DND-41 (cell line): Measurements from ENCODE around the gene TMEM263.

ENCODE experiments used
- ATAC-seq: fragments of 200-7000 bp; cut with Tn5 transposase; 3 replicates; pipeline ENCODE4 v1.9.1; 2021; ENCODE audit warnings: low read depth; ENCODE audit not compliant: insufficient read depth
- DNase-seq: peaks from one replicate; pipeline ENCODE4 v3.0.0-alpha.2; 2020
- H2AFZ ChIP-seq: 2 replicates; pipeline ENCODE4 v1.6.0; 2012; ENCODE audit warnings: low read depth, low read length
- H3K27ac ChIP-seq: 2 replicates; pipeline ENCODE4 v1.5.1; 2012; ENCODE audit warnings: low read length, inconsistent platforms
- H3K27me3 ChIP-seq: fragments of 200-600 bp; sonication (generic); 2 replicates; pipeline ENCODE4 v1.6.0; 2012; ENCODE audit warnings: low read length, mild to moderate bottlenecking, inconsistent platforms; ENCODE audit not compliant: insufficient read depth, poor library complexity
- H3K36me3 ChIP-seq: 2 replicates; pipeline ENCODE4 v1.5.1; 2012; ENCODE audit warnings: low read length, inconsistent platforms; ENCODE audit not compliant: insufficient read depth
- H3K4me1 ChIP-seq: 2 replicates; pipeline ENCODE4 v1.5.1; 2012; ENCODE audit warnings: mild to moderate bottlenecking, low read length; ENCODE audit not compliant: insufficient read depth
- H3K4me2 ChIP-seq: 2 replicates; pipeline ENCODE4 v1.6.0; 2012; ENCODE audit warnings: mild to moderate bottlenecking, moderate library complexity, low read length, inconsistent platforms; ENCODE audit not compliant: insufficient read depth
- H3K4me3 ChIP-seq, 2 experiments: fragments of 200-600 bp in 1 of 2; shearing (Covaris generic) in 1 of 2; 2 replicates each; pipeline ENCODE4 v1.5.1; 2012 to 2016; ENCODE audit warnings: inconsistent platforms in 2 of 2, low read length in 2 of 2, mild to moderate bottlenecking in 2 of 2, low read depth in 1 of 2, moderate library complexity in 1 of 2
- H3K79me2 ChIP-seq: 2 replicates; pipeline ENCODE4 v1.6.0; 2012; ENCODE audit warnings: low read length, inconsistent platforms; ENCODE audit not compliant: insufficient read depth
- H3K9ac ChIP-seq: 2 replicates; pipeline ENCODE4 v1.6.0; 2012; ENCODE audit warnings: low read depth, mild to moderate bottlenecking, inconsistent platforms, low read length, moderate library complexity
- H3K9me3 ChIP-seq: 2 replicates; pipeline ENCODE4 v1.5.1; 2012; ENCODE audit warnings: low read length, moderate library complexity, mild to moderate bottlenecking, inconsistent platforms; ENCODE audit not compliant: insufficient read depth, severe bottlenecking
- H4K20me1 ChIP-seq: 2 replicates; pipeline ENCODE4 v1.6.0; 2012; ENCODE audit warnings: low read length; ENCODE audit not compliant: insufficient read depth
- EZH2 ChIP-seq: IDR thresholded peaks from 3 replicates; pipeline ENCODE4 v1.6.1; 2012; ENCODE audit warnings: borderline replicate concordance, low read depth, mild to moderate bottlenecking, moderate library complexity, low read length, inconsistent platforms; ENCODE audit not compliant: severe bottlenecking
- TF ChIP-seq, protein P1 (sequence below): IDR thresholded peaks from 2 replicates; pipeline ENCODE4 v1.5.1; 2012; ENCODE audit warnings: borderline replicate concordance, low read length, moderate library complexity, mild to moderate bottlenecking; ENCODE audit not compliant: poor library complexity, severe bottlenecking; ENCODE audit errors: extremely low read depth

TMEM263 gene

DNA sequence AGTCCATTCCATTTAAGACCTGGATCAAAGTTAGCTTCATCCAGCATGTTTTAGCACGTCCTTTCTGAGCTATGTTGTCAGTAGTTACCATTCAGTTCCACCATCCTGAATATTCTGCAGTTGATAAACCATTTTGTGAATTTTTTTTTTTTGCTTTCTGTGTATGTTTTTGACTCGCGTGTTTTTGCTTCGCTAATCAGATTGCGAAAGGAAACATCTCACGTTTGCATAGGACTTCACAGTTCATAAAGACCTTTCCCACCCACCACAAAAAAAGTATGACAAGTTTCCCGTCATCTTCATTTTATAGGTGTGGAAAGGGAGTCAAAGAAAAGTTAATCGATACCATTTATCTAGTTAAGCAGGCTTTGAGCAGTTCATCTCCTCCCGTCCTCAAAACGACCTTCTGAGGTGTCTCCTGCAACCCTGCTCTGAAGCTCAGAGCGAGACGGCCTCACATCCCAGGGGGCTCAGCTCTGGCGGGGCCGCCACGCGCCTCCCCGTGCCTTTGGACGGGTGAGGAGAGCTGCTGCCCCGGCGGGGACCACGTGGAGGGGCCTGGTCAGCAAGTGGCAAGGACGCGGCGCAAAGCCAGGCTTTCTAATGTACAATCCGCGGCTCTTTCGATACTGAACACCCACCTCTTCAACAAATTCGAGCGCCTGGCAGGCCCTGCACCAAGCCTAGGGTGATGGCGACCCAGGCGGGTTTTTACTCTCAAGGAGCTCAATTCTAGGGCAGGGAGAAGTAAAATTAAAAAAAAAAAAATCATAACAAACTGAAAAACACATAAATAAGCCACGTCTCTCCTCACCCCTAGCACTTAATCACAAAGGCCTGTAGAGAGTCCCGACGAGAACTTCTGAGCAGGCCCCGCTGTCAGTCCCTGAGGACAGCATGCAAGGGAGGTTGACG, 988 bp upstream of the TMEM263 start:
- peak overlapping the region; percentile 89 for H3K27ac ChIP-seq
- TF ChIP-seq EZH2: no peak
- TF ChIP-seq, protein P1, sequence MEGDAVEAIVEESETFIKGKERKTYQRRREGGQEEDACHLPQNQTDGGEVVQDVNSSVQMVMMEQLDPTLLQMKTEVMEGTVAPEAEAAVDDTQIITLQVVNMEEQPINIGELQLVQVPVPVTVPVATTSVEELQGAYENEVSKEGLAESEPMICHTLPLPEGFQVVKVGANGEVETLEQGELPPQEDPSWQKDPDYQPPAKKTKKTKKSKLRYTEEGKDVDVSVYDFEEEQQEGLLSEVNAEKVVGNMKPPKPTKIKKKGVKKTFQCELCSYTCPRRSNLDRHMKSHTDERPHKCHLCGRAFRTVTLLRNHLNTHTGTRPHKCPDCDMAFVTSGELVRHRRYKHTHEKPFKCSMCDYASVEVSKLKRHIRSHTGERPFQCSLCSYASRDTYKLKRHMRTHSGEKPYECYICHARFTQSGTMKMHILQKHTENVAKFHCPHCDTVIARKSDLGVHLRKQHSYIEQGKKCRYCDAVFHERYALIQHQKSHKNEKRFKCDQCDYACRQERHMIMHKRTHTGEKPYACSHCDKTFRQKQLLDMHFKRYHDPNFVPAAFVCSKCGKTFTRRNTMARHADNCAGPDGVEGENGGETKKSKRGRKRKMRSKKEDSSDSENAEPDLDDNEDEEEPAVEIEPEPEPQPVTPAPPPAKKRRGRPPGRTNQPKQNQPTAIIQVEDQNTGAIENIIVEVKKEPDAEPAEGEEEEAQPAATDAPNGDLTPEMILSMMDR: no peak
- peak overlapping the region; percentile 74 for H3K4me2 ChIP-seq
- no peaks in the 10 kb centered on the region; the same call in 1 of the 2 replicates for H4K20me1 ChIP-seq
- peaks cover 55% of the 10 kb centered on the region for H3K79me2 ChIP-seq
- H3K27me3 ChIP-seq: no peaks in the 10 kb centered on the region
- H3K9me3 ChIP-seq: no peaks in the 10 kb centered on the region
- DNase-seq: no peak
- peak overlapping the region; percentile 73 for H3K9ac ChIP-seq
- peak overlapping the region; percentile 79 for H2AFZ ChIP-seq
- no peak for ATAC-seq
- peaks cover 33% of the 10 kb centered on the region for H3K4me1 ChIP-seq
- H3K36me3 ChIP-seq: no peaks in the 10 kb centered on the region; the same call in 1 of the 2 replicates
- H3K4me3 ChIP-seq: peak overlapping the region; percentile 28 to 99; a peak in 3 of 4 replicates

DNA sequence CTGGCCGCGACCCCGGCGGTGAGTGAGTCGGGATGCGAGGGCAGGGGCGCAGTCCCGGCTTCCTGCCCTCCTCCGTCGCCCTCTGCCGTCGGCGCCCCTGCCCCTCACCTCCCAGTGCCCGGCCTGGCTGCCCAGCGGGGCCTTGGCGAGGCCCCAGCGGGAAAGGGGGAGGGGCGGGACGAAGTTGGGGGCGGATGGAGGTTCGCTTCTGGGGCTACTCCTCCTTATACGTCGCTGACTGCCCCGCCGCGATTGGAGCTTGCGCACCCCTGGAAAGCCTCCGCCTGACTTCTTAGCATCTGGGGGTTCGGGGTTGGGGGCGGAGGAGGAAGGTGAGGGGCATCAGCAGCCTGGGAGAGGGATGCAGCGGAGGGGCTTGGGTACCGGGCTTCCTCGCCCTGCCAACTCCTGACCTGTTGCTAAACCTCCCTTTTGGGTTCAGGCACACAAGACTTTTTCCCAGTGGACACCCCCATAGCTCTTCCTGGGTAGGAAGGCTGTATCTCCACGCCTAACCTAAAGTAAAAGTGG, 406 bp downstream of the TMEM263 start:
- ATAC-seq (peak; percentile 53; the same call in 1 of the 3 replicates), DNase-seq (no peak)
- Histone ChIP-seq H3K36me3 (no peaks in the 10 kb centered on the region; the same call in 1 of the 2 replicates), H4K20me1 (no peaks in the 10 kb centered on the region; the same call in 1 of the 2 replicates), H3K4me3 (peak overlapping the region; percentile 81 to 99), H2AFZ (peak overlapping the region; percentile 88), H3K79me2 (peaks cover 64% of the 10 kb centered on the region), H3K27ac (peak overlapping the region; percentile 72), H3K27me3 (no peaks in the 10 kb centered on the region), H3K4me2 (peak overlapping the region; percentile 91), H3K4me1 (peaks cover 33% of the 10 kb centered on the region), H3K9me3 (no peaks in the 10 kb centered on the region), H3K9ac (peak overlapping the region; percentile 73)
- TF ChIP-seq, protein P1: peak; percentile 32
- TF ChIP-seq EZH2: no peak

DNA sequence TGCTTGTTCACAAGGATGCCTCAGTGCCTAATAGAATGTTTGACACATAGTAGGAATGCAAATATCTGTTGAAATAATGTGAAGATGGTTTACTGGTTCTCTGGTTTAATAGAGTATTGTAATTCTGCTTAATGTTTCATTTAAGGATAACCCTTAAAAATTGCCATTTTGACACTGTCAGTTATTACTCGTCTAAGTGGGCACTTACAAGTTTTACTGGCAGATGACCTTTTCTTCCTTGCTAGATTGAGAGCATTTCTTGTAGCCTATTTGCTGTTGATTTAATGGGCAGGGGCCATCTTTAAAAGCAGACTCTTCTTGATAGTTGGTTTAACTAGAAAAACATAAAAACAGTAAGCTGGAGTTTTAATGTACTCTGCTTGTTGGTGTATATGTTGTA, 1.9 kb downstream of the TMEM263 start:
- Histone ChIP-seq H3K4me2 (peak overlapping the region; percentile 91), H3K79me2 (peaks cover 76% of the 10 kb centered on the region), H3K36me3 (no peaks in the 10 kb centered on the region; the same call in 1 of the 2 replicates), H3K27ac (peak overlapping the region; percentile 72), H3K9ac (peak overlapping the region; percentile 73; the same call in 1 of the 2 replicates), H3K9me3 (no peaks in the 10 kb centered on the region), H3K4me1 (peaks cover 33% of the 10 kb centered on the region), H4K20me1 (no peaks in the 10 kb centered on the region; the same call in 1 of the 2 replicates), H2AFZ (peak overlapping the region; percentile 88; the same call in 1 of the 2 replicates), H3K27me3 (no peaks in the 10 kb centered on the region), H3K4me3 (peak overlapping the region; percentile 81 to 99; a peak in 3 of 4 replicates)
- no peak for DNase-seq
- ATAC-seq: no peak
- TF ChIP-seq, protein P1: no peak
- no peak for TF ChIP-seq EZH2
